A549 (cell line): Measurements from ENCODE around the gene TBC1D10A. TPM values are rescaled to one million over a fixed set of nuclear protein-coding genes. Genes with fewer than 3 reads are reported as not detected.

Source experiments
- ATAC-seq, 2 experiments: fragments of 200-7000 bp in 1 of 2; fragments of >200 bp in 1 of 2; cut with Nextera tagmentation in 1 of 2; cut with Tn5 transposase in 1 of 2; 3 replicates each; pipeline versions ENCODE4 v1.8.0 to v1.9.1; 2018 to 2020; ENCODE audit warnings: mild to moderate bottlenecking in 1 of 2, moderate library complexity in 1 of 2
- CTCF ChIA-PET: fragments of 300-600 bp; sonication (Branson Sonifier 250); formaldehyde crosslinking; extraction: SDS; loops from one replicate; lab custom pipeline; 2021; ENCODE audit warnings: antibody characterized with exemption, inconsistent platforms; lab: Yijun Ruan, JAX
- POLR2A ChIA-PET: fragments of 350-600 bp; formaldehyde crosslinking; extraction: SDS; loops from one replicate; lab custom pipeline; 2021; ENCODE audit warnings: antibody characterized with exemption, inconsistent platforms; lab: Yijun Ruan, JAX
- DNase-seq, 2 experiments: peaks; one replicate each; pipeline versions ENCODE4 v3.0.0 to v3.0.0-alpha.2; 2011 to 2016; ENCODE audit warnings: low read depth in 1 of 2, low spot score in 1 of 2
- FAIRE-seq: peaks from 2 replicates; lab custom pipeline; 2011; peaks lifted over from hg19 to GRCh38; lab: Jason Lieb, UNC
- H3K27ac ChIP-seq, 2 experiments: fragments of >200 bp; sonication (Bioruptor Twin); formaldehyde crosslinking; 3 replicates each; pipeline ENCODE4 v1.5.1; 2016 to 2017
- H3K4me1 ChIP-seq: fragments of >200 bp; sonication (Bioruptor Twin); formaldehyde crosslinking; 3 replicates; pipeline ENCODE4 v1.6.1; 2016
- H3K4me2 ChIP-seq: fragments of >200 bp; sonication (Bioruptor Twin); formaldehyde crosslinking; 3 replicates; pipeline ENCODE4 v1.6.1; 2016
- H3K4me3 ChIP-seq: fragments of >200 bp; sonication (Bioruptor Twin); formaldehyde crosslinking; 3 replicates; pipeline ENCODE4 v1.5.1; 2016
- H3K9me3 ChIP-seq: fragments of >200 bp; sonication (Bioruptor Twin); formaldehyde crosslinking; 3 replicates; pipeline ENCODE4 v1.6.1; 2016
- CEBPB ChIP-seq, 2 experiments: fragments of >200 bp in 1 of 2; sonication (Bioruptor Twin) in 1 of 2; formaldehyde crosslinking in 1 of 2; IDR thresholded peaks; 2 replicates each; pipeline ENCODE4 v1.6.1; 2012 to 2016
- CHD2 ChIP-seq: fragments of 150-350 bp; IDR thresholded peaks from 2 replicates; pipeline ENCODE4 v1.6.1; 2014; ENCODE audit warnings: low read length; ENCODE audit not compliant: partially characterized antibody
- CTCF ChIP-seq: fragments of >200 bp; sonication (Bioruptor Twin); formaldehyde crosslinking; IDR thresholded peaks from 3 replicates; pipeline ENCODE4 v1.5.1; 2016
- ESRRA ChIP-seq: fragments of 150-350 bp; IDR thresholded peaks from 2 replicates; pipeline ENCODE4 v1.6.1; 2014; ENCODE audit warnings: mild to moderate bottlenecking, low read length, borderline replicate concordance
- KDM1A ChIP-seq: fragments of 200-600 bp; sonication (generic); IDR thresholded peaks from 2 replicates; pipeline ENCODE4 v1.6.1; 2016; ENCODE audit warnings: low read depth, mild to moderate bottlenecking
- MAX ChIP-seq: IDR thresholded peaks from 2 replicates; pipeline ENCODE4 v1.6.1; 2012
- POLR2AphosphoS2 ChIP-seq: conservative IDR thresholded peaks from 2 replicates; pipeline ENCODE4 v1.6.1; 2012; ENCODE audit warnings: low read length, improper control_type of control experiment, inconsistent platforms
- RARB ChIP-seq: fragments of 250-450 bp; sonication (Bioruptor Pico); IDR thresholded peaks from 2 replicates; pipeline ENCODE4 v1.8.0; 2021; ENCODE audit warnings: mild to moderate bottlenecking, moderate library complexity
- TFCP2L1 ChIP-seq: fragments of 250-450 bp; sonication (Bioruptor Pico); IDR thresholded peaks from 2 replicates; pipeline ENCODE4 v1.5.0; 2021; ENCODE audit warnings: mild to moderate bottlenecking
- USF2 ChIP-seq: fragments of 450-650 bp; IDR thresholded peaks from 2 replicates; pipeline ENCODE4 v1.6.1; 2014; ENCODE audit warnings: antibody characterized with exemption
- ZFP36 ChIP-seq: fragments of 450-650 bp; IDR thresholded peaks from 2 replicates; pipeline ENCODE4 v1.6.1; 2014; ENCODE audit warnings: borderline replicate concordance; ENCODE audit not compliant: partially characterized antibody
- WGBS: methylation state at CpG from one replicate; pipeline ENCODE4 v1.1.6; 2017; ENCODE audit errors: missing lambda C conversion rate; 5-methylcytosine and 5-hydroxymethylcytosine counted together
- polyA plus RNA-seq, 4 experiments: library from polyadenylated mRNA; depleted of rRNA in 3 of 4; stranded (reverse); fragments of >200 nt; fragmentation: RNase III in 1 of 4; extraction: RNeasy Plus Mini Kit Qiagen cat#74134 plus additional on column Dnase treatment in 1 of 4; gene quantifications; 2 replicates in 3 of 4; 3 replicates in 1 of 4; pipeline ENCODE4 v1.2.3, GENCODE V29; 2011 to 2017
- TF ChIP-seq, protein P1 (sequence below): fragments of 150-350 bp; IDR thresholded peaks from 2 replicates; pipeline ENCODE4 v1.6.1; 2014; ENCODE audit warnings: low read depth, mild to moderate bottlenecking, low read length

The TBC1D10A gene
- polyA plus RNA-seq, 2 of the 4 experiments (the other 2 are of a cell fraction), result 5.8 to 6.8 TPM

DNA sequence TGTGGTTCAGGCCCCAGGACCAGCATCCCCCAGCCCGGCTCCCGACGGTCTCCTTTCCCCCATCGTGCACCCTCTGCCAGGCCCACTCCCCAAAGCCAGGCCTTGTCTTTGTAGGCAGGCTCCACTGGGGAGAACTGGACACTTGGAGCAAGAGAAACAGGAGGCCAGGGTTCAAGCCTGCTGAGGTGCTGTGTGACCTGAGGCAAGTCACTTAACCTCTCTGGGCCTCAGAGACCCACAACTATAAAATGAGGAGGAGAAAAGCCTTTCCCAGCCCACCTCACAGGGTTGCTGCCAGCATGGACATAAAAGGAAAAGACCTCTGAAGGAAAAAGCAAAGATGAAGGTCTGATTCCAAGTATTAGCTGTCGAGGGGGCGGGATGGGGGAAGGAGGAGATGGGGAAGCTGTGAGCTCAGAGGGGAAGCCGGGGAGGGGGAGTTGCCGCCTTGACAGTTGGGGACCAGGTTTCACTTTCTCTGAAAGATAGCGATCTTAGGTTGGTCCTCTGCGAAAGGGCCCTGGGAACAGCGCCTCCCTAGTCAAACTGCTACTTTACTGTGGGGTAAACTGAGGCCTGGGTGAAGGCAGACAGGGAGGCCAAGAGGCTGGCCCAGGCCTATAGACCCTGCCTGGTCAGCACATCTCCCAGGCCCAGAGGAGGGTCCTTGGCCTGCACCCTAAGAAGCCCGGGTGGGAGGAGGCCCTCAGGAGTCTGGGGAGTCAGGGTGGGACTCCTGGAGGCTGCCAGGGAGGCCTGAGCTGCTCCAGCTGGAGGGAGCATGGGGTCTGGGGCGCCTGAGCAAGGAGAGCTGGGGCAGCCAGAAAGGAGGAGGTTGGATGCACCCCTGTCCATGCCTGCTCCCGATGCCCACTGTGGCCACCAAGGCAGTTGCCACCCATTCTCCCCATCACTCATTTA is 59.1 kb downstream of the TBC1D10A start:
- FAIRE-seq (no peak), DNase-seq (no peak), ATAC-seq (no peak)
- ChIA-PET CTCF (no interaction called here), POLR2A (no interaction called here)
- Histone ChIP-seq H3K4me2 (no peak overlapping the region), H3K4me1 (peaks cover 10% of the 10 kb centered on the region), H3K9me3 (no peaks in the 10 kb centered on the region), H3K4me3 (no peak overlapping the region), H3K27ac (peak overlapping the region in 1 of 2 experiments; percentile 100; a peak in 2 of 6 replicates)
- TF ChIP-seq CTCF, result no peak
- no peak for TF ChIP-seq USF2
- peak; percentile 53; the same call in 1 of the 2 replicates for TF ChIP-seq KDM1A
- no peak for TF ChIP-seq MAX
- TF ChIP-seq ESRRA, result no peak
- TF ChIP-seq POLR2AphosphoS2, result no peak
- peak; percentile 52 for TF ChIP-seq ZFP36
- TF ChIP-seq, protein P1, sequence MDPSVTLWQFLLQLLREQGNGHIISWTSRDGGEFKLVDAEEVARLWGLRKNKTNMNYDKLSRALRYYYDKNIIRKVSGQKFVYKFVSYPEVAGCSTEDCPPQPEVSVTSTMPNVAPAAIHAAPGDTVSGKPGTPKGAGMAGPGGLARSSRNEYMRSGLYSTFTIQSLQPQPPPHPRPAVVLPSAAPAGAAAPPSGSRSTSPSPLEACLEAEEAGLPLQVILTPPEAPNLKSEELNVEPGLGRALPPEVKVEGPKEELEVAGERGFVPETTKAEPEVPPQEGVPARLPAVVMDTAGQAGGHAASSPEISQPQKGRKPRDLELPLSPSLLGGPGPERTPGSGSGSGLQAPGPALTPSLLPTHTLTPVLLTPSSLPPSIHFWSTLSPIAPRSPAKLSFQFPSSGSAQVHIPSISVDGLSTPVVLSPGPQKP, result no peak
- TF ChIP-seq TFCP2L1 (CRISPR knock-in tag), result no peak
- 89% methylated on average over 14 of the region's 14 CpGs for WGBS

- DNase-seq (no peak), ATAC-seq (no peak), FAIRE-seq (no peak)
- ChIA-PET CTCF (interaction anchor here (2.1 kb wide), 1 partner anchor 159 kb away, joined by 8 read pairs; no protein-coding TSS in a partner anchor), POLR2A (no interaction called here)
- no peak within 1 kb of the TSS for H3K4me3 ChIP-seq
- peak within 1 kb of the TSS in 1 of 2 experiments; percentile 100; a peak in 3 of 6 replicates for H3K27ac ChIP-seq
- H3K4me2 ChIP-seq, result no peak within 1 kb of the TSS
- TF ChIP-seq CHD2 (no peak), ZFP36 (peak; percentile 88)
- WGBS, result 89% methylated on average over 24 of the region's 35 CpGs
- no peaks in the 10 kb centered on the region for H3K9me3 ChIP-seq
- peaks cover 19% of the 10 kb centered on the region for H3K4me1 ChIP-seq
These were observed 60.0 kb downstream of the TBC1D10A start, which contains the start of gene OSM for GRCh38 chr22:30266445-30267381. Gene OSM (minus strand): TSS chr22:30266851. CDS start chr22:30266799, 52 bp downstream.

- POLR2A ChIA-PET, result no interaction called here
- H3K4me1 ChIP-seq, result peaks cover 27% of the 10 kb centered on the region
- ATAC-seq, result no peak
- FAIRE-seq, result no peak
- no peak overlapping the region for H3K4me3 ChIP-seq
- TF ChIP-seq CEBPB (IDR thresholded peaks at IDR 0.05) (peak in 1 of 2 experiments; percentile 43; a peak in 1 of 4 replicates), RARB (CRISPR knock-in tag) (no peak)
- H3K9me3 ChIP-seq, result no peaks in the 10 kb centered on the region
- H3K27ac ChIP-seq, result peak overlapping the region in 1 of 2 experiments; percentile 100; a peak in 3 of 6 replicates
- CTCF ChIA-PET, result interaction anchor here (1.6 to 4.8 kb wide), 3 partner anchors 22 to 158 kb away, joined by 7 to 25 read pairs (median 8); partner anchors contain the start of gene RNF215
- 75% methylated on average over 5 of the region's 24 CpGs for WGBS
- no peak for DNase-seq
- no peak overlapping the region for H3K4me2 ChIP-seq
These were observed 60.8 kb downstream of the TBC1D10A start for GRCh38 chr22:30265823-30266444.
